ENCODE results near the gene FDPS. TPM values are rescaled to one million over a fixed set of nuclear protein-coding genes. Genes with fewer than 3 reads are reported as not detected.
A peak's percentile ranks its signal among the peaks of the same experiment; 100 is the strongest.

Gene FDPS
- 160 TPM for total RNA-seq

GRCh38 chr1:155308493-155309422 is at the start of gene FDPS:
Gene FDPS (plus strand): TSS chr1:155308866. CDS start chr1:155309790, 924 bp downstream.
- ATAC-seq (peak; percentile 100), DNase-seq (ENCODE audit: low spot score) (peak; percentile 98)
- intact Hi-C loops (cut with DNase I): no loop called here

GRCh38 chr1:155260276-155260675 is 48.4 kb upstream of the FDPS start:
- intact Hi-C loops (cut with DNase I): no loop called here

GRCh38 chr1:155261493-155261851 is 47.2 kb upstream of the FDPS start:
- no peak for DNase-seq (ENCODE audit: low spot score)
- peak; percentile 1 for ATAC-seq
- intact Hi-C loops (cut with DNase I): no loop called here

More at GRCh38 chr1:155260276-155260675, 48.4 kb upstream of the FDPS start:
- DNase-seq (ENCODE audit: low spot score) (no peak), ATAC-seq (no peak)

- intact Hi-C loops (cut with DNase I): no loop called here
- DNase-seq (ENCODE audit: low spot score): peak; percentile 95
- peak; percentile 99 for ATAC-seq
Measured at GRCh38 chr1:155261852-155262673, 46.6 kb upstream of the FDPS start, which contains the start of gene SCAMP3. Gene SCAMP3 (minus strand): TSS chr1:155262360. CDS start chr1:155262151, 209 bp downstream.

DNA sequence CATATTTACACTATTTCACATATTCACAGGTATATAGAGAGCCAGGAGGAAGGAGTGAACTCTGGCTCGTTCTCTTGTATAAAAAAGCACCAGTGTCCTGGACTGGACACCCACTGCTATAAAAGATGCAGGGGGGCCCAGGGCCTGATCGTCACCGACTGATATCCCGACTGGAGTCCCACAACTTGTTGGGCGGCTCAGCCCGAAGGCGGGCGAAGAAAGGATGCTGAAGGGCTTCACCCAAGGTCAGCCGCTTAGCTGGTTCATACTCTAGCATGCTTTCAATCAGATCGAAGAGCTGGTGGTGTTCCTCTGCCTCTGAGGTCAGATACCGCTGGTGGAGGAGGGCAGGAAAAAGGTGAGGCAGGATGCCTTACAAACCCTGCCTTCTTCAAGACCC is 45.6 kb upstream of the FDPS start:
- ATAC-seq: no peak
- DNase-seq (ENCODE audit: low spot score): no peak
- intact Hi-C loops (cut with DNase I): no loop called here

DNA sequence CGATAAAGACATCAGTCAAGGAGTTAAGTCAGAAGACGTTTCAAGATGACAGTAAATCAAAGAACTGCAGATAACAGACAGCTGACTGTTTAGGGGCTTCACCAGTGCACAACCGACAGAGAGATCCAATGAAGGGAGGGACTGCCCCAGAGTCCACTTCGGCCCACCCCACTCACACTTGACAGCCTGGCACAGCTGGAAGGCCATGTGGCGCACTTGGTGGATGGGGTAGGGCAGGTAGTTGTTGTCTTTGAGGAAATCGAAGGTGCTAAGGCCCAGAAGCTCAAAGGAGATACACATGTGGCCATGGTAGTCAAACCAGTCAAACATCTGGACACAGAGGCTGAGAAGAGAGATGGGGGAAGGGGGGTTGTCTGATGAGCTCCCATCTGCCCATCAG is 42.1 kb upstream of the FDPS start:
- intact Hi-C loops (cut with DNase I): no loop called here
- no peak for ATAC-seq
- no peak for DNase-seq (ENCODE audit: low spot score)

DNA sequence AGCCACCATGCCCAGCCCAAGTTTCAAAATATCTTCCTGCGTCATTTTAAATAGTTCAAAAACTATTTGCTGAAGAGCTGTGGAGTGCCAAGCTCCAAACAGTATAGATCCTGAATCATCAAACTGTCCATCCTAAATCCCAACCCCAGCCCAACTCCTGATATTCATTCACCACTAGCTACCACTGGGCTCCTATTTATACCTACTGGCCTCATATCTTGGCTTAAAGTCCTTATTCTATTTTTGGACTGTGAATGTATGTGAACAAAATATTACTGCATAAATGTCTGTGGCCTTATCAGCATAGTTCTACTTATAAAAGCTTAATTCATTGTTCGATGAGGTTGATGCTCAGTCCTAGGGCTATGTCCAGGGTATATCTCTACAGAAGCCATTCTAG is 41.3 kb upstream of the FDPS start:
- ATAC-seq: no peak
- DNase-seq (ENCODE audit: low spot score): no peak
- intact Hi-C loops (cut with DNase I): no loop called here

- intact Hi-C loops (cut with DNase I): no loop called here
- no peak for DNase-seq (ENCODE audit: low spot score)
- ATAC-seq: no peak
Measured at GRCh38 chr1:155268630-155269029, 40.0 kb upstream of the FDPS start.

DNA sequence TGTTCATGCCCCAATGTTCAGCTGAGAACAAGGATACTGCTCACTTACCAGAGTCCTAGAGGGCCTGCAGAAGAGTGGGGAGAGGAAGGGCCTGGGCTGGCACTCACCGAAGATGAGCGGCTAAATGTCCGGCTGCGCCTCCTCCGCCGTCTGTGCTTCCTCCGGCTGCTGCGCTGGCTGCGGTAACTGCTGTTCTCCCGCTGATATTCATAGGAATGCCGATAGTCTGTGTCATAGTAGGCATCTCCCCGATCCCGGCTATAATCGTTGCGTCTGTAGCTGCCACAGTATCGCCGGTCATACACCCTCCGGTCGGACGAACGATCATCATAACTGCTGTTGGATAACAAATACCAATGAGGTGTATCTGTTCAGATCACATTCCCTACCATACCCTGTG is 39.3 kb upstream of the FDPS start:
- no peak for ATAC-seq
- intact Hi-C loops (cut with DNase I): no loop called here
- DNase-seq (ENCODE audit: low spot score): no peak

- peak; percentile 5 for ATAC-seq
- intact Hi-C loops (cut with DNase I): loop anchor here (5.0 kb wide), 1 partner anchor 50 kb away; the partner anchor contains the start of gene RUSC1
- DNase-seq (ENCODE audit: low spot score): no peak
Measured at GRCh38 chr1:155272466-155273342, 36.0 kb upstream of the FDPS start.

DNA sequence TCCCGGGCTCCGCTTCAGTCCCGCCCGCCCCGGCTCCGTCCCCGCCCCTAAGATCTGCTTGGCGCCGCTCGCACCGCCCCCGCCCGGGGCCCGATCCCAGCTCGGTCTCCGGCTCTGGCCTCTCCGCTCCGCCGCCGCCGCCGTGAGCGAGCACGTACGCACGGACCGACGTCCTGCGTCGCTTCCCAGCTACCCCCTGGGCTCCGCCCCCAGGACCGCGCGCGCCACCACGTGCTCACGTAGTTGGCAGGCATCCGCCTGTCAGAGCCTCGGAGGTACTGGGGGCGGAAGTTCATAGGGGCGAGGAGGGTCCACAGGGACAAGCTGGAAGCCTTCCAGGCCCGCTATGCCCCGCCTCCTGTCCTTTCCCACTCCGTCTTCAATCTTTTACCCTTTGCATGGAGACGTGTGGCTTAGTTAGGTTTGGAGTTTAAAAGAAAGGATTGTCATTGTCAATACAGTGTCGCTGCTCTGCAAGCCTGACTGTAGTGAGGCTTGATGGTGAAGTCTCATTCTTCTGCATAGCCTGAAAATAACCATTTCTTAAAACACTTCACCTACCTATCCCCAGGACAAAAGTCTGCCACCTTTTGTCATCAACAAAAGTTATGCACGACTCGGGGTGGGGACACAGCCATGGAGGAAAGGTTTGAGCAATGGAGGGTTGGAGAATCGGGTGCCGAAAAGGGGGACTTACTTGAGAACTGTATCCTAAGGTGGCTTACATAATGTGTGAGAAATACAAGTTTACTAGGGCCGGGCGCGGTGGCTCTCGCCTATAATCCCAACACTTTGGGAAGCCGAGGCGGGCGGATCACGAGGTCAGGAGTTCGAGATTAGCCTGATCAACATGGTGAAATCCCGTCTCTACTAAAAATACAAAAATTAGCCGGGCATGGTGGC is 35.1 kb upstream of the FDPS start, which contains the start of gene CLK2:
CLK2 (minus strand) TSS at position 162 of the 903 bp plus-strand sequence. CDS start 2,527 bp downstream, outside the sequence.
- ATAC-seq (peak; percentile 95), DNase-seq (ENCODE audit: low spot score) (peak; percentile 98)
- intact Hi-C loops (cut with DNase I): loop anchor here (5.0 kb wide), 1 partner anchor 49 kb away; the partner anchor contains the start of gene RUSC1

DNA sequence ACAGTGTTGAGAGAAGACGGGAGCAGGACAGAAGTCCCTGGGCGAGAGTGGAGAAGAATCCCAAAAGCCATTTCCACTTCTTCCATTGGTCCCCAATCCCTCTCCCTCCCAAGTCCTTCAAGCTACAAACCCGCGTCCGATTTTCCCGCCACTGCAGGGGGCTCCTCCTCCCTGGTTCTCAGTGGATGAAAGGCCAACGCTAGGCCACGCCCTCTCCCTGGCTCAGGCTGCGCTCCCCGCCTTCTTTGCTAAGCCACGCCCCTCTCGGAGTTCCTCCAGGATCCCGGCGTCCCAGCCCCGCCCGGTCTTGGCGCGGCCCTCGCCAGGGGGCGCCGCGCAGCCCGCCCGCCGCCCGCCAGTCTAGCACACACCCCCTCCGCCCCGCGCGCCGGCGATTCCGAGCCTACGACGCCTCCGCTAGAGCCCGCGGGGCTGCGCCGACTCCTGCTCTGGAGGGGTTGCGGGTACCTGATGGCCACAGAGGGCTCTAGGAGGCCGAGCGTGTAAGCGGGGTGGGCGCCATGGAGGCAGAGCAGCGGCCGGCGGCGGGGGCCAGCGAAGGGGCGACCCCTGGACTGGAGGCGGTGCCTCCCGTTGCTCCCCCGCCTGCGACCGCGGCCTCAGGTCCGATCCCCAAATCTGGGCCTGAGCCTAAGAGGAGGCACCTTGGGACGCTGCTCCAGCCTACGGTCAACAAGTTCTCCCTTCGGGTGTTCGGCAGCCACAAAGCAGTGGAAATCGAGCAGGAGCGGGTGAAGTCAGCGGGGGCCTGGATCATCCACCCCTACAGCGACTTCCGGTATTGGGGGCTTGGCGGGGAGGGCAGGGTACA is 31.4 kb upstream of the FDPS start, which contains the start of gene HCN3:
HCN3 (plus strand) TSS at position 394 of the 832 bp plus-strand sequence; CDS start at position 522, 128 bp downstream.
- intact Hi-C loops (cut with DNase I): no loop called here
- ATAC-seq: peak; percentile 93

DNA sequence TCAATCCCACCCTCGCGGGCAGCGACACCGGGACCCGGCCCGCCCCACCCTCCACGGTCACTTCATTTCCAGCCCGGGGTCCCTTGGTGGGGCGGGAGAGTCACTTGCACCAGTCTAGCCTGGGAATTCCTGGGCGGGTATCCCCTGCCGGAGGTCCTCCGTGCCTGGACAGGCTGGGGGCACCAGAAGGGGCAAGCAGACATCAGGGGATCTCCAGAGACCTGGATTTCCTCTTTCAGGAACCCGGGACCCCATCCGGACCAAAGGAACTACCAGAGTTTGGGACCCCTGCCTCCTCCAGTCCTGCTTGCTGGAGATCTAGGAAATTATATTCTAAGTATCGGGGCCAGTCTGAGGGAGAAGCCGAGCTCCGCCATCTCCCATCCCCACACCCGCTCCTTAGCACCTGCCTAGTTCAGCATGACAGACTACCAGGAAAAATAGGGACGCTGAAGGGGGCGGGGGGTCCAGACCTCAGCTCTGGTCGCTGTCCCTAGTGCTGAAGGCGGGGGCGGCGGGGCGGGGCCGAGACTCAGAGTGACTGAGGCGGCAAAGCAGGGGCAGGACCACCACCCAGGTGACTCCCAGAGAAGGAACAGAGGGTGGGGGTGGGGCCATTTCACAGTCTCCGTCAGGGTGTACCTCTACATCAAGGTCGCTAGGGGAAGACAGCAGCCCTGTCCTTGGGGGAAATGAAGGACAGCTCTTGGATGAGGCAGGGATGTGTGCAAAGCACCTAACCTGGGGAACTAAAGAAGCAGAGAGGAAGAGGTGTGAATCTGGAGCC is 30.6 kb upstream of the FDPS start:
- peak; percentile 83 for DNase-seq (ENCODE audit: low spot score)
- peak; percentile 19 for ATAC-seq
- intact Hi-C loops (cut with DNase I): no loop called here

More for the DNA sequence above, 31.4 kb upstream of the FDPS start, which contains the start of gene HCN3:
- peak; percentile 100 for DNase-seq (ENCODE audit: low spot score)

- intact Hi-C loops (cut with DNase I): no loop called here
Measured at GRCh38 chr1:155278689-155279160, 29.9 kb upstream of the FDPS start.

GRCh38 chr1:155279268-155279667 is 29.4 kb upstream of the FDPS start:
- DNase-seq (ENCODE audit: low spot score) (no peak), ATAC-seq (no peak)
- intact Hi-C loops (cut with DNase I): no loop called here

More at GRCh38 chr1:155278689-155279160, 29.9 kb upstream of the FDPS start:
- no peak for DNase-seq (ENCODE audit: low spot score)
- no peak for ATAC-seq

Measured in sciatic nerve (tissue), 2 donors.